WTC11 (cell line): ENCODE measurements around the gene ZNF689.
"Not testable (repeated sequence)": the region's sequence is repeated elsewhere in the genome, so short reads cannot be mapped to it uniquely, and the experiment has no call there.

ENCODE experiments used
- ATF6 ChIP-seq: sonication (generic); formaldehyde crosslinking; IDR thresholded peaks from 2 replicates; pipeline ENCODE4 v1.8.1; 2023; ENCODE audit warnings: mild to moderate bottlenecking, missing genetic modification reagents
- CREB1 ChIP-seq: sonication (generic); formaldehyde crosslinking; IDR thresholded peaks from 2 replicates; pipeline ENCODE4 v1.8.0; 2023; ENCODE audit warnings: mild to moderate bottlenecking, missing genetic modification reagents
- CTCF ChIP-seq: fragments of 200-600 bp; IDR thresholded peaks from 2 replicates; pipeline ENCODE4 v1.8.0; 2022; ENCODE audit warnings: antibody characterized with exemption
- IRF2 ChIP-seq: sonication (generic); formaldehyde crosslinking; IDR thresholded peaks from 2 replicates; pipeline ENCODE4 v1.8.0; 2022; ENCODE audit warnings: low read depth, missing genetic modification reagents, borderline replicate concordance
- SOX15 ChIP-seq: fragments of 250-450 bp; sonication (Bioruptor Pico); IDR thresholded peaks from 2 replicates; pipeline ENCODE4 v1.9.0; 2021; ENCODE audit warnings: mild to moderate bottlenecking
- ZNF396 ChIP-seq: fragments of 250-450 bp; sonication (Bioruptor Pico); IDR thresholded peaks from 2 replicates; pipeline ENCODE4 v1.8.0; 2021; ENCODE audit warnings: mild to moderate bottlenecking, moderate library complexity, borderline replicate concordance

- TF ChIP-seq ZNF396 (CRISPR knock-in tag); CTCF; CREB1 (CRISPR knock-in tag); IRF2 (CRISPR knock-in tag); ATF6; SOX15 (CRISPR knock-in tag): not testable (repeated sequence)
Measured at GRCh38 chr16:30590869-30591268, 19.3 kb downstream of the ZNF689 start.
